BE2C (cell line): ENCODE results near the gene NPEPL1. TPM values are rescaled to one million over a fixed set of nuclear protein-coding genes. Genes with fewer than 3 reads are reported as not detected.
"Not testable (repeated sequence)": the region's sequence is repeated elsewhere in the genome, so short reads cannot be mapped to it uniquely, and the experiment has no call there.

Source experiments
- DNase-seq: peaks from one replicate; pipeline ENCODE4 v3.0.0-alpha.2; 2020
- H3K27me3 ChIP-seq: fragments of 250-450 bp; sonication (Bioruptor Pico); 2 replicates; pipeline ENCODE4 v1.5.1; 2020; ENCODE audit warnings: mild to moderate bottlenecking
- H3K36me3 ChIP-seq: fragments of 250-450 bp; sonication (Bioruptor Pico); 2 replicates; pipeline ENCODE4 v1.5.1; 2020; ENCODE audit warnings: mild to moderate bottlenecking
- H3K4me1 ChIP-seq: fragments of 250-450 bp; sonication (Bioruptor Pico); 2 replicates; pipeline ENCODE4 v1.5.1; 2020
- H3K4me3 ChIP-seq: 2 replicates; pipeline ENCODE4 v1.5.1; 2011; ENCODE audit warnings: low read depth, low read length
- H3K9me3 ChIP-seq: fragments of 250-450 bp; sonication (Bioruptor Pico); 2 replicates; pipeline ENCODE4 v1.5.1; 2020
- CTCF ChIP-seq: IDR thresholded peaks from 2 replicates; pipeline ENCODE4 v1.5.1; 2012; ENCODE audit warnings: mild to moderate bottlenecking, low read depth, low read length
- polyA plus RNA-seq: library from polyadenylated mRNA; unstranded; fragments of >200 nt; gene quantifications from one replicate; pipeline ENCODE4 v1.2.1, GENCODE V29; 2012; ENCODE audit warnings: low read depth, missing spikeins; ENCODE audit not compliant: insufficient read length, insufficient read depth

The NPEPL1 gene
- 0.82 TPM for polyA plus RNA-seq

- no peak for DNase-seq
- no peaks in the 10 kb centered on the region for H3K36me3 ChIP-seq
Measured at GRCh38 chr20:58692579-58693225, at the start of gene NPEPL1. Gene NPEPL1, plus strand, starts transcription at chr20:58692800. Its CDS starts 101 bp downstream, at chr20:58692901.

GRCh38 chr20:58642896-58643295, 49.7 kb upstream of the NPEPL1 start:
- not testable (repeated sequence) for H3K4me3 ChIP-seq, H3K27me3 ChIP-seq, H3K4me1 ChIP-seq, H3K9me3 ChIP-seq, H3K36me3 ChIP-seq, DNase-seq

More at GRCh38 chr20:58692579-58693225, at the start of gene NPEPL1:
- H3K4me1 ChIP-seq: no peaks in the 10 kb centered on the region
- H3K9me3 ChIP-seq: no peaks in the 10 kb centered on the region
- no peak for TF ChIP-seq CTCF
- no peak within 1 kb of the TSS for H3K4me3 ChIP-seq
- no peaks in the 10 kb centered on the region for H3K27me3 ChIP-seq

GRCh38 chr20:58645412-58645968, 47.1 kb upstream of the NPEPL1 start:
- no peak overlapping the region for H3K4me3 ChIP-seq
- DNase-seq: no peak
- no peaks in the 10 kb centered on the region for H3K27me3 ChIP-seq
- no peaks in the 10 kb centered on the region for H3K36me3 ChIP-seq
- H3K9me3 ChIP-seq: no peaks in the 10 kb centered on the region
- H3K4me1 ChIP-seq: peaks cover 5% of the 10 kb centered on the region
- no peak for TF ChIP-seq CTCF

- TF ChIP-seq CTCF: no peak
- no peaks in the 10 kb centered on the region for H3K36me3 ChIP-seq
- peaks cover 5% of the 10 kb centered on the region for H3K4me1 ChIP-seq
- DNase-seq: no peak
- H3K4me3 ChIP-seq: no peak overlapping the region
- H3K9me3 ChIP-seq: no peaks in the 10 kb centered on the region
- H3K27me3 ChIP-seq: no peaks in the 10 kb centered on the region
Measured at GRCh38 chr20:58646257-58646656, 46.3 kb upstream of the NPEPL1 start.

- Histone ChIP-seq H3K27me3 (no peaks in the 10 kb centered on the region), H3K36me3 (no peaks in the 10 kb centered on the region), H3K9me3 (no peaks in the 10 kb centered on the region), H3K4me1 (peaks cover 5% of the 10 kb centered on the region), H3K4me3 (0 out of 2 replicates have a peak overlapping the region, but pooled peaks have one; percentile 3)
- no peak for DNase-seq
- TF ChIP-seq CTCF: no peak
Measured at GRCh38 chr20:58646703-58647102, 45.9 kb upstream of the NPEPL1 start.

- Histone ChIP-seq H3K4me1 (peaks cover 5% of the 10 kb centered on the region), H3K27me3 (no peaks in the 10 kb centered on the region), H3K9me3 (no peaks in the 10 kb centered on the region), H3K36me3 (no peaks in the 10 kb centered on the region), H3K4me3 (0 out of 2 replicates have a peak overlapping the region, but pooled peaks have one; percentile 3)
- no peak for DNase-seq
- no peak for TF ChIP-seq CTCF
Measured at GRCh38 chr20:58647162-58647795, 45.3 kb upstream of the NPEPL1 start.
